Right lobe of liver (tissue), 4 donors: ENCODE measurements around the gene RAB25.

Experiments used
- CTCF ChIP-seq, 4 donors: fragments of 200-600 bp in 3 of 4; fragments of 450-650 bp in 1 of 4; IDR thresholded peaks; one replicate each; pipeline versions ENCODE4 v1.5.1 to v1.8.0; 2016 to 2022; ENCODE audit warnings: antibody characterized with exemption in 4 of 4, mild to moderate bottlenecking in 2 of 4
- POLR2A ChIP-seq: fragments of 450-650 bp; IDR thresholded peaks from one replicate; pipeline ENCODE4 v1.6.1; 2017; ENCODE audit warnings: antibody characterized with exemption, mild to moderate bottlenecking
- donor health status: DM: no; HTN: no; CAD: no.
- donor health status: DM: no; HTN: no; CAD: no.
- donor health status: DM: no; HTN: yes; CAD: no.

- no peak for TF ChIP-seq CTCF (IDR thresholded peaks at IDR 0.05)
- no peak for TF ChIP-seq POLR2A
Measured at GRCh38 chr1:156117414-156118176, 56.6 kb downstream of the RAB25 start.
